Prostate gland (tissue), 2 donors: ENCODE data around the gene CDCA7.

ENCODE experiments used
- POLR2AphosphoS5 ChIP-seq: sonication (generic); formaldehyde crosslinking; IDR thresholded peaks from one replicate; pipeline ENCODE4 v1.6.1; 2017; ENCODE audit warnings: antibody characterized with exemption
- TF ChIP-seq, protein P1 (sequence below), 4 experiments: fragments of 200-600 bp in 2 of 4; fragments of 450-650 bp in 2 of 4; sonication (generic) in 2 of 4; IDR thresholded peaks; 1 replicate in 3 of 4; 2 replicates in 1 of 4; pipeline ENCODE4 v1.5.1; 2016 to 2019; ENCODE audit warnings: antibody characterized with exemption in 4 of 4, mild to moderate bottlenecking in 2 of 4, moderate library complexity in 2 of 4

- TF ChIP-seq POLR2AphosphoS5: no peak
- TF ChIP-seq, protein P1, sequence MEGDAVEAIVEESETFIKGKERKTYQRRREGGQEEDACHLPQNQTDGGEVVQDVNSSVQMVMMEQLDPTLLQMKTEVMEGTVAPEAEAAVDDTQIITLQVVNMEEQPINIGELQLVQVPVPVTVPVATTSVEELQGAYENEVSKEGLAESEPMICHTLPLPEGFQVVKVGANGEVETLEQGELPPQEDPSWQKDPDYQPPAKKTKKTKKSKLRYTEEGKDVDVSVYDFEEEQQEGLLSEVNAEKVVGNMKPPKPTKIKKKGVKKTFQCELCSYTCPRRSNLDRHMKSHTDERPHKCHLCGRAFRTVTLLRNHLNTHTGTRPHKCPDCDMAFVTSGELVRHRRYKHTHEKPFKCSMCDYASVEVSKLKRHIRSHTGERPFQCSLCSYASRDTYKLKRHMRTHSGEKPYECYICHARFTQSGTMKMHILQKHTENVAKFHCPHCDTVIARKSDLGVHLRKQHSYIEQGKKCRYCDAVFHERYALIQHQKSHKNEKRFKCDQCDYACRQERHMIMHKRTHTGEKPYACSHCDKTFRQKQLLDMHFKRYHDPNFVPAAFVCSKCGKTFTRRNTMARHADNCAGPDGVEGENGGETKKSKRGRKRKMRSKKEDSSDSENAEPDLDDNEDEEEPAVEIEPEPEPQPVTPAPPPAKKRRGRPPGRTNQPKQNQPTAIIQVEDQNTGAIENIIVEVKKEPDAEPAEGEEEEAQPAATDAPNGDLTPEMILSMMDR (IDR thresholded peaks at IDR 0.05): no peak
Observed at GRCh38 chr2:173359231-173359630, 4.6 kb downstream of the CDCA7 start.
